Endothelial cell of umbilical vein (primary cell): ENCODE measurements around the gene POLG.

Experiments used
- EZH2 ChIP-seq: IDR thresholded peaks from 2 replicates; pipeline ENCODE4 v1.6.1; 2012; ENCODE audit warnings: borderline replicate concordance, low read depth, mild to moderate bottlenecking, moderate library complexity, low read length, inconsistent platforms; ENCODE audit not compliant: severe bottlenecking
- FOS ChIP-seq: IDR thresholded peaks from 2 replicates; pipeline ENCODE4 v1.6.1; 2011; ENCODE audit warnings: mild to moderate bottlenecking, low read length, moderate library complexity, borderline replicate concordance; ENCODE audit not compliant: insufficient read depth
- GATA2 ChIP-seq: IDR thresholded peaks from 2 replicates; pipeline ENCODE4 v1.7.0; 2011; ENCODE audit warnings: low read depth, mild to moderate bottlenecking, moderate library complexity, mixed read lengths, low read length; ENCODE audit not compliant: insufficient read length, insufficient read depth
- JUN ChIP-seq: IDR thresholded peaks from 2 replicates; pipeline ENCODE4 v1.6.1; 2011; ENCODE audit warnings: borderline replicate concordance, low read depth; ENCODE audit not compliant: insufficient read length, insufficient read depth
- MYC ChIP-seq: IDR thresholded peaks from one replicate; pipeline ENCODE4 v1.6.1; 2011; ENCODE audit warnings: mild to moderate bottlenecking, low read depth, low read length
- POLR2A ChIP-seq: IDR thresholded peaks from 2 replicates; pipeline ENCODE4 v1.6.1; 2012; ENCODE audit warnings: low read depth, mild to moderate bottlenecking, control low read depth, low read length
- POLR2AphosphoS5 ChIP-seq: IDR thresholded peaks from 2 replicates; pipeline ENCODE4 v1.6.1; 2012; ENCODE audit warnings: low read depth, mild to moderate bottlenecking, control low read depth, low read length, moderate library complexity; ENCODE audit not compliant: insufficient read depth
- TF ChIP-seq, protein P1 (sequence below), 2 donors: IDR thresholded peaks; 1 replicate in 1 of 2; 2 replicates in 1 of 2; pipeline ENCODE4 v1.5.1; 2011; ENCODE audit warnings: low read length in 2 of 2, mild to moderate bottlenecking in 2 of 2, moderate library complexity in 2 of 2, control low read depth in 1 of 2, inconsistent platforms in 1 of 2, low read depth in 1 of 2; ENCODE audit not compliant: insufficient read depth in 1 of 2; ENCODE audit errors: extremely low read depth in 1 of 2
- TF ChIP-seq, protein P2 (sequence below): IDR thresholded peaks from 2 replicates; pipeline ENCODE4 v1.6.1; 2011; ENCODE audit not compliant: insufficient read depth, insufficient read length

GRCh38 chr15:89320200-89320599, 14.4 kb downstream of the POLG start:
- no peak for TF ChIP-seq POLR2A
- TF ChIP-seq, protein P1, sequence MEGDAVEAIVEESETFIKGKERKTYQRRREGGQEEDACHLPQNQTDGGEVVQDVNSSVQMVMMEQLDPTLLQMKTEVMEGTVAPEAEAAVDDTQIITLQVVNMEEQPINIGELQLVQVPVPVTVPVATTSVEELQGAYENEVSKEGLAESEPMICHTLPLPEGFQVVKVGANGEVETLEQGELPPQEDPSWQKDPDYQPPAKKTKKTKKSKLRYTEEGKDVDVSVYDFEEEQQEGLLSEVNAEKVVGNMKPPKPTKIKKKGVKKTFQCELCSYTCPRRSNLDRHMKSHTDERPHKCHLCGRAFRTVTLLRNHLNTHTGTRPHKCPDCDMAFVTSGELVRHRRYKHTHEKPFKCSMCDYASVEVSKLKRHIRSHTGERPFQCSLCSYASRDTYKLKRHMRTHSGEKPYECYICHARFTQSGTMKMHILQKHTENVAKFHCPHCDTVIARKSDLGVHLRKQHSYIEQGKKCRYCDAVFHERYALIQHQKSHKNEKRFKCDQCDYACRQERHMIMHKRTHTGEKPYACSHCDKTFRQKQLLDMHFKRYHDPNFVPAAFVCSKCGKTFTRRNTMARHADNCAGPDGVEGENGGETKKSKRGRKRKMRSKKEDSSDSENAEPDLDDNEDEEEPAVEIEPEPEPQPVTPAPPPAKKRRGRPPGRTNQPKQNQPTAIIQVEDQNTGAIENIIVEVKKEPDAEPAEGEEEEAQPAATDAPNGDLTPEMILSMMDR (IDR thresholded peaks at IDR 0.05; ENCODE audit: extremely low read depth in 1 of 2, insufficient read depth in 1 of 2, low read depth in 1 of 2, low read length in 2 of 2) = no peak
- TF ChIP-seq MYC = no peak
- TF ChIP-seq, protein P2, sequence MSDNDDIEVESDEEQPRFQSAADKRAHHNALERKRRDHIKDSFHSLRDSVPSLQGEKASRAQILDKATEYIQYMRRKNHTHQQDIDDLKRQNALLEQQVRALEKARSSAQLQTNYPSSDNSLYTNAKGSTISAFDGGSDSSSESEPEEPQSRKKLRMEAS = no peak
- no peak for TF ChIP-seq EZH2
- TF ChIP-seq POLR2AphosphoS5 = no peak
- TF ChIP-seq FOS = no peak
- TF ChIP-seq JUN = no peak
- no peak for TF ChIP-seq GATA2
